Measurements from ENCODE around the gene EIF3M. TPM values are rescaled to one million over a fixed set of nuclear protein-coding genes. Genes with fewer than 3 reads are reported as not detected.

EIF3M gene
- total RNA-seq, 3 donors from 2014 or later = 268 to 398 (median 393) TPM

- H3K4me3 ChIP-seq = no peak overlapping the region
- no peaks in the 10 kb centered on the region for H3K4me1 ChIP-seq
- no peaks in the 10 kb centered on the region for H3K9me3 ChIP-seq
- DNase-seq (ENCODE audit: low spot score in 2 of 2) = no peak
- H3K27ac ChIP-seq = no peak overlapping the region
- no peaks in the 10 kb centered on the region for H3K36me3 ChIP-seq
- peaks cover 0 to 7% of the 10 kb centered on the region in 2 donors for H3K27me3 ChIP-seq
- intact Hi-C loops (cut with DNase I; ENCODE audit: low total_unique reads) = no loop called here
- TF ChIP-seq CTCF (IDR thresholded peaks at IDR 0.05) (no peak), POLR2AphosphoS5 (IDR thresholded peaks at IDR 0.05) (no peak), POLR2A (IDR thresholded peaks at IDR 0.05) (no peak)
Observed at GRCh38 chr11:32567154-32567553, 16.5 kb upstream of the EIF3M start.

- no peak for TF ChIP-seq CTCF (IDR thresholded peaks at IDR 0.05)
- no peak for TF ChIP-seq POLR2AphosphoS5 (IDR thresholded peaks at IDR 0.05)
- no peak for TF ChIP-seq POLR2A (IDR thresholded peaks at IDR 0.05)
Observed at GRCh38 chr11:32569313-32569881, 14.2 kb upstream of the EIF3M start.

GRCh38 chr11:32571039-32571438 is 12.6 kb upstream of the EIF3M start:
- DNase-seq (ENCODE audit: low spot score in 2 of 2) = no peak

More at GRCh38 chr11:32569313-32569881, 14.2 kb upstream of the EIF3M start:
- Histone ChIP-seq H3K4me1 (no peaks in the 10 kb centered on the region), H3K27me3 (peaks cover 0 to 7% of the 10 kb centered on the region in 2 donors), H3K36me3 (no peaks in the 10 kb centered on the region), H3K27ac (no peak overlapping the region), H3K9me3 (no peaks in the 10 kb centered on the region), H3K4me3 (no peak overlapping the region)
- DNase-seq (ENCODE audit: low spot score in 2 of 2) = no peak
- intact Hi-C loops (cut with DNase I; ENCODE audit: low total_unique reads) = no loop called here

GRCh38 chr11:32573228-32573627 is 10.4 kb upstream of the EIF3M start:
- intact Hi-C loops (cut with DNase I; ENCODE audit: low total_unique reads) = no loop called here
- no peaks in the 10 kb centered on the region for H3K36me3 ChIP-seq
- H3K9me3 ChIP-seq = no peaks in the 10 kb centered on the region
- TF ChIP-seq POLR2A (IDR thresholded peaks at IDR 0.05) = no peak
- no peak for TF ChIP-seq CTCF (IDR thresholded peaks at IDR 0.05)
- TF ChIP-seq POLR2AphosphoS5 (IDR thresholded peaks at IDR 0.05) = no peak
- DNase-seq (ENCODE audit: low spot score in 2 of 2) = no peak
- no peaks in the 10 kb centered on the region for H3K4me1 ChIP-seq
- H3K27ac ChIP-seq = no peak overlapping the region
- H3K27me3 ChIP-seq = peaks cover 0 to 8% of the 10 kb centered on the region in 2 donors
- H3K4me3 ChIP-seq = no peak overlapping the region

More at GRCh38 chr11:32571039-32571438, 12.6 kb upstream of the EIF3M start:
- Histone ChIP-seq H3K4me3 (no peak overlapping the region), H3K36me3 (no peaks in the 10 kb centered on the region), H3K27me3 (peaks cover 0 to 7% of the 10 kb centered on the region in 2 donors), H3K27ac (no peak overlapping the region), H3K4me1 (no peaks in the 10 kb centered on the region), H3K9me3 (no peaks in the 10 kb centered on the region)
- TF ChIP-seq POLR2AphosphoS5 (IDR thresholded peaks at IDR 0.05) (no peak), CTCF (IDR thresholded peaks at IDR 0.05) (no peak), POLR2A (IDR thresholded peaks at IDR 0.05) (no peak)
- intact Hi-C loops (cut with DNase I; ENCODE audit: low total_unique reads) = no loop called here

- Histone ChIP-seq H3K9me3 (no peaks in the 10 kb centered on the region), H3K27me3 (peaks cover 0 to 14% of the 10 kb centered on the region in 2 donors), H3K4me3 (no peak overlapping the region), H3K36me3 (no peaks in the 10 kb centered on the region), H3K4me1 (no peaks in the 10 kb centered on the region), H3K27ac (no peak overlapping the region)
- intact Hi-C loops (cut with DNase I; ENCODE audit: low total_unique reads) = no loop called here
- TF ChIP-seq POLR2A (IDR thresholded peaks at IDR 0.05) (no peak), CTCF (IDR thresholded peaks at IDR 0.05) (no peak), POLR2AphosphoS5 (IDR thresholded peaks at IDR 0.05) (no peak)
- no peak for DNase-seq (ENCODE audit: low spot score in 2 of 2)
Observed at GRCh38 chr11:32574421-32574820, 9.2 kb upstream of the EIF3M start.

Measured in breast epithelium (tissue), 4 donors.